Breast epithelium (tissue), 4 donors: ENCODE results near the gene TRAF3IP1. TPM values are rescaled to one million over a fixed set of nuclear protein-coding genes. Genes with fewer than 3 reads are reported as not detected.

ENCODE experiments used
- DNase-seq, 2 donors: peaks; one replicate each; pipeline ENCODE4 v3.0.0-alpha.2; 2019; ENCODE audit warnings: low spot score in 2 of 2
- H3K27ac ChIP-seq, 2 donors: fragments of 200-600 bp; sonication (generic) in 1 of 2; one replicate each; pipeline ENCODE4 v1.5.1; 2016 to 2019; ENCODE audit warnings: mild to moderate bottlenecking in 1 of 2
- H3K27me3 ChIP-seq, 2 donors: fragments of 200-600 bp; sonication (generic) in 1 of 2; one replicate each; pipeline versions ENCODE4 v1.5.1 to v1.6.0; 2017 to 2019; ENCODE audit warnings: control low read depth in 1 of 2, mild to moderate bottlenecking in 1 of 2
- H3K36me3 ChIP-seq: fragments of 200-600 bp; one replicate; pipeline ENCODE4 v1.5.1; 2019
- H3K4me1 ChIP-seq, 2 donors: fragments of 200-600 bp; sonication (generic); one replicate each; pipeline ENCODE4 v1.5.1; 2016 to 2019; ENCODE audit warnings: control low read depth in 1 of 2
- H3K4me3 ChIP-seq, 3 donors: fragments of 200-600 bp; sonication (generic); 1 replicate in 2 of 3; 2 replicates in 1 of 3; pipeline ENCODE4 v1.5.1; 2016 to 2019; ENCODE audit warnings: mild to moderate bottlenecking in 3 of 3, moderate library complexity in 2 of 3
- H3K9me3 ChIP-seq, 2 donors: fragments of 200-600 bp; sonication (generic) in 1 of 2; one replicate each; pipeline ENCODE4 v1.5.1; 2016 to 2019; ENCODE audit warnings: control low read depth in 1 of 2
- CTCF ChIP-seq, 3 donors: fragments of 450-650 bp; IDR thresholded peaks; one replicate each; pipeline ENCODE4 v1.5.1; 2016 to 2017; ENCODE audit warnings: antibody characterized with exemption in 3 of 3, mild to moderate bottlenecking in 3 of 3, moderate library complexity in 3 of 3
- POLR2A ChIP-seq: fragments of 450-650 bp; IDR thresholded peaks from one replicate; pipeline ENCODE4 v1.6.1; 2016; ENCODE audit warnings: antibody characterized with exemption, mild to moderate bottlenecking, moderate library complexity
- POLR2AphosphoS5 ChIP-seq, 3 donors: sonication (generic); formaldehyde crosslinking; IDR thresholded peaks; one replicate each; pipeline ENCODE4 v1.6.1; 2017; ENCODE audit warnings: antibody characterized with exemption in 3 of 3
- intact Hi-C: fragments of 100-400 bp; cut with DNase I; formaldehyde crosslinking; loops from one replicate; pipeline ENCODE4 v1.15.1; 2023; ENCODE audit warnings: low total_unique reads
- total RNA-seq, 3 donors: library from RNA; depleted of rRNA; stranded (reverse); fragments of >200 nt; gene quantifications; one replicate each; pipeline ENCODE4 v1.1.0, GENCODE V29; 2016

Gene TRAF3IP1
- total RNA-seq, 3 donors from 2014 or later = 12.1 to 20.6 (median 15.7) TPM

GRCh38 chr2:238449909-238450417 is 129.6 kb downstream of the TRAF3IP1 start:
- H3K36me3 ChIP-seq = peaks cover 3% of the 10 kb centered on the region
- DNase-seq = peak in 1 of 2 donors; percentile 54
- peak overlapping the region in 1 of 2 donors; percentile 58 for H3K27ac ChIP-seq

GRCh38 chr2:238450440-238450861 is 130.1 kb downstream of the TRAF3IP1 start:
- intact Hi-C loops = no loop called here
- TF ChIP-seq CTCF (IDR thresholded peaks at IDR 0.05) = no peak
- TF ChIP-seq POLR2A = no peak
- TF ChIP-seq POLR2AphosphoS5 (IDR thresholded peaks at IDR 0.05) = no peak

More at GRCh38 chr2:238449909-238450417, 129.6 kb downstream of the TRAF3IP1 start:
- Histone ChIP-seq H3K27me3 (no peaks in the 10 kb centered on the region), H3K4me3 (no peak overlapping the region), H3K9me3 (no peaks in the 10 kb centered on the region), H3K4me1 (peaks cover 0 to 6% of the 10 kb centered on the region in 2 donors)
- no peak for TF ChIP-seq CTCF (IDR thresholded peaks at IDR 0.05)
- TF ChIP-seq POLR2AphosphoS5 (IDR thresholded peaks at IDR 0.05) = peak; percentile 38 to 73 (median 39)
- intact Hi-C loops = no loop called here

More at GRCh38 chr2:238450440-238450861, 130.1 kb downstream of the TRAF3IP1 start:
- Histone ChIP-seq H3K27ac (peak overlapping the region in 1 of 2 donors; percentile 58), H3K4me1 (peaks cover 0 to 6% of the 10 kb centered on the region in 2 donors), H3K36me3 (peaks cover 3% of the 10 kb centered on the region), H3K4me3 (no peak overlapping the region), H3K27me3 (no peaks in the 10 kb centered on the region), H3K9me3 (no peaks in the 10 kb centered on the region)
- DNase-seq = no peak

Other genes with a start within 250 kb of the TRAF3IP1 start
- 1 to 10 TPM in 1 of 3 donors, under 1 TPM in 2; 0.15 to 1.3 (median 0.64) TPM for gene ESPNL, start 220.2 kb upstream of the TRAF3IP1 start, total RNA-seq
- under 1 TPM; 0.15 to 0.98 (median 0.32) TPM for gene KLHL30, start 181.8 kb upstream of the TRAF3IP1 start, total RNA-seq
- under 1 TPM in 2 of 3 donors, not detected in 1; 0.48 to 0.98 TPM for gene ERFE, start 161.5 kb upstream of the TRAF3IP1 start, total RNA-seq
- gene ILKAP, start 116.8 kb upstream of the TRAF3IP1 start, total RNA-seq = 10 to 100 TPM; 31.4 to 43.9 (median 38.3) TPM
- gene HES6, start 80.5 kb upstream of the TRAF3IP1 start, total RNA-seq = 1 to 10 TPM; 4.0 to 5.6 (median 4.7) TPM
- 10 to 100 TPM; 14.1 to 29.7 (median 16.1) TPM for gene PER2, start 31.9 kb upstream of the TRAF3IP1 start, total RNA-seq
- gene ASB1, start 106.4 kb downstream of the TRAF3IP1 start, total RNA-seq = 10 to 100 TPM; 11.2 to 18.7 (median 18.4) TPM